CD4-positive, alpha-beta T cell (primary cell): ENCODE results near the gene FCRL5. TPM values are rescaled to one million over a fixed set of nuclear protein-coding genes. Genes with fewer than 3 reads are reported as not detected.
A peak's percentile ranks its signal among the peaks of the same experiment; 100 is the strongest.

Experiments
- ATAC-seq: fragments of 200-7000 bp; cut with Tn5 transposase; one replicate; pipeline ENCODE4 v1.10.0; 2022; ENCODE audit warnings: mild to moderate bottlenecking; ENCODE audit not compliant: poor library complexity
- CTCF ChIA-PET: fragments of 350-600 bp; sonication (Branson Sonifier 250); formaldehyde crosslinking; loops from one replicate; lab custom pipeline; 2021; ENCODE audit warnings: antibody characterized with exemption, inconsistent platforms; lab: Charles Lee
- POLR2A ChIA-PET: fragments of 350-600 bp; sonication (Branson Sonifier 250); formaldehyde crosslinking; loops from one replicate; lab custom pipeline; 2021; ENCODE audit warnings: antibody characterized with exemption, inconsistent platforms; lab: Charles Lee
- DNase-seq, 14 experiments: peaks; one replicate each; pipeline ENCODE4 v3.0.0-alpha.2; 2013 to 2020; ENCODE audit warnings: mixed read lengths in 2 of 14
- H3K27ac ChIP-seq, 2 donors: one replicate each; pipeline versions ENCODE4 v1.5.1 to v1.7.0; 2013; ENCODE audit warnings: low read length in 2 of 2, low read depth in 1 of 2, mild to moderate bottlenecking in 1 of 2
- H3K27me3 ChIP-seq, 2 experiments: 1 replicate in 1 of 2; 2 replicates in 1 of 2; pipeline versions ENCODE4 v1.6.1 to v1.7.0; 2013; ENCODE audit warnings: low read length in 2 of 2, control low read depth in 1 of 2, mild to moderate bottlenecking in 1 of 2, moderate library complexity in 1 of 2; ENCODE audit not compliant: insufficient read depth in 2 of 2, control insufficient read depth in 1 of 2
- H3K36me3 ChIP-seq: one replicate; pipeline ENCODE4 v1.6.1; 2013; ENCODE audit warnings: low read length, control low read depth; ENCODE audit not compliant: insufficient read depth
- H3K4me1 ChIP-seq: one replicate; pipeline ENCODE4 v1.6.1; 2013; ENCODE audit warnings: low read length, control low read depth; ENCODE audit not compliant: insufficient read depth
- H3K4me3 ChIP-seq: one replicate; pipeline ENCODE4 v1.5.1; 2013; ENCODE audit warnings: mild to moderate bottlenecking, low read length, moderate library complexity
- H3K9me3 ChIP-seq, 2 experiments: 1 replicate in 1 of 2; 2 replicates in 1 of 2; pipeline versions ENCODE4 v1.6.1 to v1.7.0; 2013; ENCODE audit warnings: low read length in 2 of 2, mild to moderate bottlenecking in 2 of 2, control low read depth in 1 of 2, moderate library complexity in 1 of 2; ENCODE audit not compliant: control insufficient read depth in 1 of 2, insufficient read depth in 1 of 2
- H3K27ac Mint-ChIP-seq: one replicate; pipeline ENCODE4 v1.8.0; 2020; ENCODE audit warnings: mixed read lengths
- H3K27me3 Mint-ChIP-seq: one replicate; pipeline ENCODE4 v1.8.0; 2021; ENCODE audit warnings: mixed read lengths
- H3K36me3 Mint-ChIP-seq: one replicate; pipeline ENCODE4 v1.8.0; 2021; ENCODE audit warnings: low read depth, mixed read lengths
- H3K4me1 Mint-ChIP-seq: one replicate; pipeline ENCODE4 v1.8.0; 2021; ENCODE audit warnings: low read depth, mixed read lengths
- H3K4me3 Mint-ChIP-seq: one replicate; pipeline ENCODE4 v1.8.0; 2020; ENCODE audit warnings: mild to moderate bottlenecking, mixed read lengths
- H3K9me3 Mint-ChIP-seq: one replicate; pipeline ENCODE4 v1.8.0; 2020; ENCODE audit warnings: mixed read lengths
- intact Hi-C, 2 experiments: fragments of 100-400 bp; cut with DNase I in 1 of 2; cut with micrococcal nuclease in 1 of 2; formaldehyde crosslinking; loops; one replicate each; pipeline versions ENCODE4 v1.15.1 to v1.9.0; 2023 to 2025; cut with DNase I, micrococcal nuclease
- total RNA-seq, 174 experiments: library from RNA in 2 of 174; stranded (reverse) in 2 of 174; gene quantifications; one replicate each; pipeline ENCODE4 v1.2.3 and lab custom pipeline; 2021 to 2026
- TF ChIP-seq, protein P1 (sequence below): fragments of 200-600 bp; IDR thresholded peaks from one replicate; pipeline ENCODE4 v1.8.0; 2022; ENCODE audit warnings: antibody characterized with exemption, mild to moderate bottlenecking

The FCRL5 gene
- total RNA-seq, 2 experiments from 2014 or later: not detected

DNA sequence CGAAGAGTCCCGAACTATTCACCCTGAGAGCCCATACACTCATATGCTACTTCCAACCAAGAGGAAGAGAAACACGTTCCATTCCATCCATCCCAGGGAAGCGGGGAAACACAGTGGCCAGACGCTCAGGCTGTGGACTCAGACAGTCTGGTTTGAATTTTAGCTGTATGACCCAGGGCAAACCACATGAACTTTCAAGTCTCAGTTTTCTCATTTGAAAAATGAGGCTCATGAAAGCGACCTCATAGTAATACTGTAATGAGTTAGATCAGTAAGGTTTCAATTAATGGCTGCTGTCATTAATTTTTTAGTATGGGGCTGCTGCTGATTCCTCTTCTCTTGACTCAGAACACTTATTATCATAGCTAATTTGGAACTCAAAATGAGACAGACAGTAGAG, 44.1 kb upstream of the FCRL5 start:
- POLR2A ChIA-PET: no interaction called here
- H3K4me3 Mint-ChIP-seq: no peak overlapping the region
- intact Hi-C loops: no loop called here

DNA sequence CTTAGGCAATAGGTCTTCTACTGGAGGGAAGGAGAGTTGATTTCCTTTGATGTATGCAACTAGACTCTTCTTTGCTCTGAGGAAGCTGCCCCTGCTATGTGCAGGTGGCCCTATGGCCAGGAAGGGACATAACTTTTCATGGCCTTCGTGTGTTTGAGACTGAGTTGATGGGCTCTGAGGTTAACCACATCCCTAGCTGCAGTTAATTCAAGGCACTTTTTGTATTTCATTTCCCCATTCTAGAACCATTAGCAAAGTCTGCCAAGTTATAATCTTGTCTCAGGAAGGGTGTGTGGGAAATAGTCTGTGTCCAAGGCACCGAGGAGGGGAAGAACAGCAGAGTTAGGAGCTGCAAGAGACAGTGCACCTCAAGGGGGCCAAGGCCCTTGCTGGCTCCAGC, 43.0 kb upstream of the FCRL5 start:
- H3K36me3 Mint-ChIP-seq: no peaks in the 10 kb centered on the region
- no peaks in the 10 kb centered on the region for H3K4me1 Mint-ChIP-seq
- no peaks in the 10 kb centered on the region for H3K9me3 Mint-ChIP-seq
- Histone ChIP-seq H3K4me1 (no peaks in the 10 kb centered on the region), H3K27me3 (no peaks in the 10 kb centered on the region), H3K4me3 (no peak overlapping the region), H3K9me3 (no peaks in the 10 kb centered on the region), H3K27ac (no peak overlapping the region), H3K36me3 (no peaks in the 10 kb centered on the region)
- H3K4me3 Mint-ChIP-seq: no peak overlapping the region
- no peak overlapping the region for H3K27ac Mint-ChIP-seq
- DNase-seq: peak in 1 of 14 experiments; percentile 4
- peaks cover 6% of the 10 kb centered on the region for H3K27me3 Mint-ChIP-seq
- TF ChIP-seq, protein P1, sequence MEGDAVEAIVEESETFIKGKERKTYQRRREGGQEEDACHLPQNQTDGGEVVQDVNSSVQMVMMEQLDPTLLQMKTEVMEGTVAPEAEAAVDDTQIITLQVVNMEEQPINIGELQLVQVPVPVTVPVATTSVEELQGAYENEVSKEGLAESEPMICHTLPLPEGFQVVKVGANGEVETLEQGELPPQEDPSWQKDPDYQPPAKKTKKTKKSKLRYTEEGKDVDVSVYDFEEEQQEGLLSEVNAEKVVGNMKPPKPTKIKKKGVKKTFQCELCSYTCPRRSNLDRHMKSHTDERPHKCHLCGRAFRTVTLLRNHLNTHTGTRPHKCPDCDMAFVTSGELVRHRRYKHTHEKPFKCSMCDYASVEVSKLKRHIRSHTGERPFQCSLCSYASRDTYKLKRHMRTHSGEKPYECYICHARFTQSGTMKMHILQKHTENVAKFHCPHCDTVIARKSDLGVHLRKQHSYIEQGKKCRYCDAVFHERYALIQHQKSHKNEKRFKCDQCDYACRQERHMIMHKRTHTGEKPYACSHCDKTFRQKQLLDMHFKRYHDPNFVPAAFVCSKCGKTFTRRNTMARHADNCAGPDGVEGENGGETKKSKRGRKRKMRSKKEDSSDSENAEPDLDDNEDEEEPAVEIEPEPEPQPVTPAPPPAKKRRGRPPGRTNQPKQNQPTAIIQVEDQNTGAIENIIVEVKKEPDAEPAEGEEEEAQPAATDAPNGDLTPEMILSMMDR: no peak
- ChIA-PET CTCF (no interaction called here), POLR2A (no interaction called here)
- ATAC-seq: no peak
- intact Hi-C loops: no loop called here

More for the DNA sequence above, 44.1 kb upstream of the FCRL5 start:
- peaks cover 10% of the 10 kb centered on the region for H3K27me3 Mint-ChIP-seq
- no peaks in the 10 kb centered on the region for H3K9me3 Mint-ChIP-seq
- H3K36me3 ChIP-seq: no peaks in the 10 kb centered on the region
- no peak overlapping the region for H3K27ac Mint-ChIP-seq
- CTCF ChIA-PET: no interaction called here
- no peaks in the 10 kb centered on the region for H3K4me1 ChIP-seq
- H3K4me1 Mint-ChIP-seq: no peaks in the 10 kb centered on the region
- H3K9me3 ChIP-seq: no peaks in the 10 kb centered on the region
- no peak overlapping the region for H3K4me3 ChIP-seq
- DNase-seq (no peak), ATAC-seq (no peak)
- H3K27ac ChIP-seq: no peak overlapping the region
- H3K27me3 ChIP-seq: no peaks in the 10 kb centered on the region
- TF ChIP-seq, protein P1: no peak
- no peaks in the 10 kb centered on the region for H3K36me3 Mint-ChIP-seq

DNA sequence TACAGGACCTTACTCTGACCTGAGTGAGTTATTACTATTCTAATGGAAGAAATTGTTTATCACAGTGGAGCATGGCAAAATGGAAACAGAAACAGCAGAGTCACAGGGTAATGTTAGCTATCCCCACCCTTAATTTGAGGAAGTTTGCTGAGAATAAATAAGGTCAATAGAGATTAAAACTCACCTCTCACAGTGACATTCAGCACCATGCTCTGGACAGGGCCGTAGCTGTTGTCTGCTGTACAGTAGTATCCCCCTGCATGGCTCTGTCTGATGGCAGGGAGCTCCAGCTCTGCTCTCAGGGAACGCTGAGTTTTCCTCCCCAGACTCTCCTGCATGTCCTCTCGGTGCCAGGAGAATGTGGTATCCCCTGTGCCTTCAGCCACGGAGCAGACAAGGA, 33.7 kb upstream of the FCRL5 start:
- no peaks in the 10 kb centered on the region for H3K36me3 Mint-ChIP-seq
- intact Hi-C loops: no loop called here
- peaks cover 5 to 7% of the 10 kb centered on the region in 2 experiments for H3K27me3 ChIP-seq
- no peaks in the 10 kb centered on the region for H3K36me3 ChIP-seq
- ATAC-seq (no peak), DNase-seq (no peak)
- CTCF ChIA-PET: no interaction called here
- H3K4me3 Mint-ChIP-seq: no peak overlapping the region
- no peak overlapping the region for H3K27ac Mint-ChIP-seq
- no peak overlapping the region for H3K4me3 ChIP-seq
- H3K9me3 Mint-ChIP-seq: no peaks in the 10 kb centered on the region
- no peaks in the 10 kb centered on the region for H3K4me1 Mint-ChIP-seq
- H3K4me1 ChIP-seq: no peaks in the 10 kb centered on the region
- POLR2A ChIA-PET: no interaction called here
- peaks cover 0 to 6% of the 10 kb centered on the region in 2 experiments for H3K9me3 ChIP-seq
- peaks cover 18% of the 10 kb centered on the region for H3K27me3 Mint-ChIP-seq
- TF ChIP-seq, protein P1: no peak
- H3K27ac ChIP-seq: no peak overlapping the region
